GM03348 (cell line): ENCODE results near the gene CACNG5.
A peak's percentile ranks its signal among the peaks of the same experiment; 100 is the strongest.
"Not testable (repeated sequence)": the region's sequence is repeated elsewhere in the genome, so short reads cannot be mapped to it uniquely, and the experiment has no call there.

Experiments
- DNase-seq: peaks from one replicate; pipeline ENCODE4 v3.0.0; 2012; ENCODE audit warnings: low spot score

Gene CACNG5

DNA sequence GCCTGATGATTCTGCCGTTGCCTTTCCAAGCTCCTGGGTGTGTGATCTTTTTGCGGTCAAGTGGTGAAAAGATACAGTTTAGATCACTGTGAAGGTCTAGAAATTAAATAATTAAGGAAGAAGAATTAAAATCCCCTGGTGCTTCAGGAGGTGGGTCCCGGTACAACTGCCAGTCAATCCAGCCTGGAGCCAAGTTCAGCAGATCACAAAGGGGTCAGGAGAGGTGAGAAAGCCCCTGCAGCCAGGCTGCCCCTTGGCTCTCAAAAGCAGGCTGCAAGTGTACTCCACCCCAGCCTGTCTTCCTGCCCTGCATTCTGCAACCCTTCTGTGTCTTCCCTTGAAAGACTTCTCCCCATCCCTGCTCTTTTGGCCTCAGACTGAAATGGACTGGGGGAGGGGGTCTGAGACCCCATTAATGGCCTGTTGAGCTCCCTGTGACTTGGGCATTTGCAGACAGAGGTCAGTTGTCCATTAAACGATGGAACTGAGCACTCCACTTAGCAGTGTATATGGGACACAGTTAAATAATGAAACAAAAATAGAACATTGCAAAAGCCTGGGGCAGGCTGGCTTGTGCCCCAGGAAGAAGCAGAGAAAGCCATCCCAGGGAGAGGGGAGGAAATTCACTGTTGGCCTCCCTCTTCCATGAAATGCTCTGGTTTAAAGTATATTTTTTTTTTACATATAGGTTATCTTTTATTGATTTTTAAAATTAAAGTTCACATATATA, 15.1 kb downstream of the CACNG5 start:
- no peak for DNase-seq

GRCh38 chr17:66850692-66851091, 15.8 kb downstream of the CACNG5 start:
- no peak for DNase-seq

DNA sequence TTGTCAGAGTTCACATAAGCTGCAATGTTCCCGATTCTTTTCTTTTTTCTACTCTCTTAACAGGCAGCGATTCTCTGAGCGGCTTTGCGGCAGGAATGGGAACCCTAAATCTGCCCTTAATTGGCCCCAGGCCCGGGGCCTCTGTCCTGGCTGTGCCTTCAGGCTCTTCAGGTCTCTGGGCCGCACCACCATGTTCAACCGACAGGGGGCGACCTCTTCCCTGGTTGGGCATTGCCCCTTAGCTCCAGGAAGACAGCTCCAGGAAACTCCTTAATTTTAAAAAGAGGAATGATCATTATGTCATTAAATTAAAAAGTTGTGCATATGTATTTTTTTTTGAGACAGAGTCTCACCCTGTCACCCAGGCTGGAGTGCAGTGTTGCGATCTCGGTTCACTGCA, 20.3 kb downstream of the CACNG5 start:
- no peak for DNase-seq

DNA sequence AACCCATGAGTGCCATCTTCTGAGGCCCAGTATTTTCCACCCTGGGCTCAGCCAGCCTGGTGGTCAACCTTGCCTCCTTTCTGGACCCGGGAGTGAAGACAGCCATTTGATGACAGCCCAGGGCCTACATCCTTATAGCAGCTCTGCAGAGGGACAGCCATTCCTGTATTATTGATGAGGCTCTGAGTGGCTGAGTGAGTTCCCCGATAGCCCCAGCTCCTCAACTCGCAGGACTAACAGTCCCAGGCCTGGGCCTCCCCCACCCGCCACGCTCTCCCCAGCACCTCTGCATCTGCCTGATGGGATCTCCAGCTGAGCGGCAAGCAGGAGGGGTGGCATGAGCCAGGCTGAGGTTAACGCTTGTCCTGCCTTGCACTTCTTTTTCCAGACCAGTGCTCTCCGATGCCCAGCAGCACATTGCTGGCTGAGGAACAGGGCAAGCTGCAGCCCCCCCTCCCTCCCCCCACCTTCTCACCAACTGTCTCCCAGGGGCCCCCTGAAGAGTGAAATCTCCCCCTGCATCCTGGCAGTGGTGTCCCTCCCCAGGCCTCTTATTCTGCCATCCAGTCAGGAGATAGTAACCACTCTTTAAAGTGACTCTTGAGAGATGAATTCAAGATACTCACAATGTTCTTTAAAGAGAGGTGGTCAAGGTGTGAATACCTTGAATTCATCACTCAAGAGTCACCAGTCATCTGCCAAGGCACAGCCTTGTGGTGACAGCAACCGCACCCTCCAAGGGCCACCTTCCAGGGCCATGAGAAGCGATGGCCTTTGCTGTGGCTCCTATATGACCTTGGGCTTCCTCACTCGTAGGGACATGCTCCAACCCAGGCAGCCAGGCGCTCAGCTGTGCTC, 23.5 kb downstream of the CACNG5 start:
- no peak for DNase-seq

GRCh38 chr17:66859353-66859752, 24.4 kb downstream of the CACNG5 start:
- DNase-seq = no peak

GRCh38 chr17:66860204-66860603, 25.3 kb downstream of the CACNG5 start:
- DNase-seq = no peak

GRCh38 chr17:66863820-66864219, 28.9 kb downstream of the CACNG5 start:
- DNase-seq = no peak

DNA sequence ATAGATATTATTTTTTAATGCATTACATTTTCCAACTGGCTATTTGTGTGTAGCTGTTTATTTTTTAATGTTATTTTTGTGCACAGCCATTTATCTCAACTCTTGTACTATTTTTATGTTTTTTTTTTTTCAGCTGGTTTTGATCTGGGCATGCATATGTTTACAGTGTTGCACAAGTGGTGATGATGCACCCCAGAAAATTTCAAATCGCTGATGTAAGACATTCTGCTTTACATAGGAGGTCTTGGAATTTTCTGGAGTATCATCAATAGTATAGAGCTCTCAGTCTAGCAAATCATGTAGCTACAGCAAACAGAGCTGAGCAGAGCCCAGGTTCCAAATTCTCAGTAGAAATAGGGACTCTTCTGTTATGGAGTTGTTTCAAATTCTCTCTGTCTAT, 30.2 kb downstream of the CACNG5 start:
- no peak for DNase-seq

GRCh38 chr17:66873962-66874361, 39.0 kb downstream of the CACNG5 start:
- DNase-seq = no peak

DNA sequence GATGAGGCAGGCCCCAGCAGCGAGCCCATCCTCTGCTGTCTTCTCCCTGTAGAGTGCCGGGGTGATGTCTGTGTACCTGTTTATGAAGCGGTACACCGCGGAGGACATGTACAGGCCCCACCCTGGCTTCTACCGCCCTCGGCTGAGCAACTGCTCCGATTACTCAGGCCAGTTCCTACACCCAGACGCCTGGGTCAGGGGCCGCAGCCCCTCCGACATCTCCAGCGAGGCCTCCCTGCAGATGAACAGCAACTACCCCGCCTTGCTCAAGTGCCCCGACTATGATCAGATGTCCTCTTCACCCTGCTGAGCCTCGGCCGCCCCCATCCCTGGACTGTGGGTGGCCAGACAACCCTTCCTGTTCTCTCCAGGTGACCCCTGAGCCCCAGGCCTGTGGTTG, 50.0 kb downstream of the CACNG5 start:
- no peak for DNase-seq

DNA sequence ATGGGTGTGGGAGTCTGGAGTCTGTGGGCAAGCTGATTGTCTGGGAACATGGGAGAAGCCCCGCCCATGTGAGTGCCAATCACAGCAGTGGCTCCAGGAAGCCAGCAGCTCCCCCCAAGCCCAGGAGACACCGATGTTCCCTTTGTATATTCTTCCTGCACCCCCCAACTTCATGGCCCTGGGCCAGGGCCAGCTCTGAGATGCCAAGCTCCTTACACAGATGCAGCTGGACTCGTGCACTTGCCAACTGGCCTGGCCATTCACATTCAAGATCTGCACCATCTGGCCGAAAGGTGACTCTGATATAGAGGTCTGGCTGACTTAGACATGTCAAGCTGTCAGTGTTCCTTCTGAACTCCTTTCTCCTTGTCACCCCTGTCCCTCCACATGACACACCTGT, 50.5 kb downstream of the CACNG5 start:
- DNase-seq = no peak

DNA sequence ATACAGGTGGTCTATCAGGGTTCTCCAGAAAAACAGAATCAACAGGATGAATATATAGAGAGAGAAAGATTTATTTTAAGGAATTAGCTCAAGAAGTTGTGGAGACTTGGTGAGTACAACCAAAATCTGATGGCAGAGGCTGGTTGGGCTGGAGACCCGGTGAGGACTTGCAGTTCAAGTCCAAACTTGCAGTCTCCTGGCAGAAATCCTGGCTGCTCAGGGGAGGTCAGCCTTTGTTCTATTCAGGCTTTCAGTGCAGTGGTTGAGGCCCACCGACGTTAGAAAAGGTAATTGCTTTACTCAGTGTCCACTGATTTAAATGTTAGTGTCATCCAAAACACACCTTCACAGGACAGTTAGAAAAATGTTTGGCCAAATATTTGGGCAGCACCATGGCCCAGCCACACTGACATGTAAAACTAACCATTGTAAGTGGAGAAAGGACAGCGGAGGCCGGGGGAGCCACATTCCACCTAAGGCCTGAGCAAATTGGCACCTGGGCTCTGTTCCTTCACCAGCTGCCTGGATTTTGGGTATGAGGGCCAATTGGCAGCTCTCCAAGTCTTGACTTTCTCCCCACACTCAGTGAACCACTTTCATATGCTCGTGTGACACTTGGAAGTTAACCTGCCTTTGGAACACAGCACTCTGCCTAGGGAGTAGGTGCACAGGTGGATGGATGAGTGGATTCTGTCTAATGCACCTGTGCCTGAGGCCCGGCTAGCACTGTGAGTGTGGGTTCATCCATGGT, 54.7 kb downstream of the CACNG5 start:
- DNase-seq = no peak

DNA sequence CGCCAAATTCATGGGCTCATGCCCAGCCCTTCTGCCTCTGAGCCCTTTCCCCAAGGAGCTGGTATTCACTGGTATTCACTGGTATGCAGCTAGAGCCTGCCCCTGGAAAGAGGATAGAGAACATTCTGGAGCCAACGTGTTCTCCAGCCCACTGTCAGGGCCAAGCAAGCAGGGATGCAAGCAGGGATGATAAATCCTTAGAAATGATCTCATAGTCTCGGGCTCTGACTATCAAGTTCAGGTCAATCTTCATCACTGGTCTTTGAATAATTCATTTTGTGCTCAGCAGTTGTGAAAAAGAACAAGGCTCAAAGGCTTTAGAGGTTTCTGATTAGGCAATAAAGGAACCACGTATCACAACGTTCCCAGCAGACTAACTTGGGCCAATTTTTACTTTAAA, 57.3 kb downstream of the CACNG5 start:
- no peak for DNase-seq

GRCh38 chr17:66893382-66893781, 58.5 kb downstream of the CACNG5 start:
- no peak for DNase-seq

- no peak for DNase-seq
These were observed 58.9 kb downstream of the CACNG5 start for GRCh38 chr17:66893863-66894262.

- no peak for DNase-seq
These were observed 62.2 kb downstream of the CACNG5 start for GRCh38 chr17:66897141-66897540.

- no peak for DNase-seq
These were observed 63.6 kb downstream of the CACNG5 start for GRCh38 chr17:66898536-66898935.

- peak; percentile 29 for DNase-seq
These were observed 65.5 kb downstream of the CACNG5 start for GRCh38 chr17:66900126-66901010.

- not testable (repeated sequence) for DNase-seq
These were observed 68.4 kb downstream of the CACNG5 start for GRCh38 chr17:66903296-66903695.

DNA sequence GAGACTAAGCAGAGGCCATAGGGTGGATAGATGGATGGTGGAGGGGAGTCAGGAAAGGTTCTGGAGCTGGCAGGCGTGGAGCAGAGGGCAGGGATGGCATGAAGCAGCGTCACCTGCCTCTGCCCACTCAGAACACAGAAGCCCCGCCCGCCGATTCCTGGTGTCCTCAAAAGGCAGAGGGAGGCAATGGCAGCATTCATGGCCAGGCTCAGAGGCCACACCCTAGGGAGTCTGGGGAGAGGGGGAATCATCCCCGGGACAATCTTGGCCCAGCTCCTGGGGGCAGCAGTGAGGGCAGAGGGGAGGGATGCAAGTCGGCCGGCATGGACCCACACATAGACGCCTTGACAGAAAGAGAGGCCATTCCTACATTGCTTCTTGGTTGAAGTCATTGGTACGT, 68.9 kb downstream of the CACNG5 start:
- no peak for DNase-seq

DNA sequence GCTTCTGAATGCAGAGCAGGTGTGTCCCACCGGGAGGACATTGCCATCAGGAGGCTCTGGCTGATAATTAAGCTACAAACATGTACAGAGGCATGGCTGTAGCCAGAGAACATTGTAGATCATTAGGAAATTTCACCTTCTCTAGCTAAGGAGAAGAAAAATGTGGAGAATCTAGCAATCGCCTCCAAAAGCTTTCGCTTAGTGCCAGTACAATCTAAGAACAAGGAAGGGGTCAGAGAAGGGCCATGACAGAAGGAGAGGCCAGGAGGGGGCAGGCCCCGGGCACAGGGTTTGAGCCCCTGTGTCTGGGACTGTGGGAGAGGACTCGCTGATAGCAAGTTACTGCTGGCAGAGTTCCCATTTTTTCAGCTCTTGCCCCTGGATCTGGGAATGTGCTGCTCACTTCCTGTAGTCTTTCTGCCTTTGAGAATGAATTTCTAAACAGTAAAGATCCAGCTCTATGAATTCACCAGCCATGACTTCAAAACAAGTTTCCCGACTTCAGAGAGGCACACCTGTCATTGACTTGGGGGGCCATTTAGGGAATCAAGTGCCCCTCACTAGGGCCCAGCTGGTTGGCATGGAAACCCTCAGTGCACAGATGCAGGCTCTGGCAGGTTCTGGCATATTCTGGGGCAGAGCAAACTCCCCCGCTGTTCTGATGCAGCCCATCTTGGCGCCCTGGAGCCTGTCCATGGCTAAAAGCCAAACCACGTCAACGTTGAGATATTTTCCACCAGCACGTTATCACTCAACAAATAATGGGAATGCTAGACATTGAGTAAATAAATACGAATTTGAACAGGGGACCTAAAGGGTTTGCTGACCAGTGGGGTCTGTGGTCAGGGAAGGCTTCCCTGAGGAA, 70.1 kb downstream of the CACNG5 start:
- DNase-seq = peak; percentile 51
